CD1c-positive myeloid dendritic cell (primary cell): ENCODE measurements around the gene CDK2AP2.
A peak's percentile ranks its signal among the peaks of the same experiment; 100 is the strongest.
"Not testable (repeated sequence)": the region's sequence is repeated elsewhere in the genome, so short reads cannot be mapped to it uniquely, and the experiment has no call there.

Experiments
- DNase-seq: peaks from one replicate; pipeline ENCODE4 v3.0.0-alpha.2; 2016; ENCODE audit errors: extremely low spot score

CDK2AP2 gene

DNA sequence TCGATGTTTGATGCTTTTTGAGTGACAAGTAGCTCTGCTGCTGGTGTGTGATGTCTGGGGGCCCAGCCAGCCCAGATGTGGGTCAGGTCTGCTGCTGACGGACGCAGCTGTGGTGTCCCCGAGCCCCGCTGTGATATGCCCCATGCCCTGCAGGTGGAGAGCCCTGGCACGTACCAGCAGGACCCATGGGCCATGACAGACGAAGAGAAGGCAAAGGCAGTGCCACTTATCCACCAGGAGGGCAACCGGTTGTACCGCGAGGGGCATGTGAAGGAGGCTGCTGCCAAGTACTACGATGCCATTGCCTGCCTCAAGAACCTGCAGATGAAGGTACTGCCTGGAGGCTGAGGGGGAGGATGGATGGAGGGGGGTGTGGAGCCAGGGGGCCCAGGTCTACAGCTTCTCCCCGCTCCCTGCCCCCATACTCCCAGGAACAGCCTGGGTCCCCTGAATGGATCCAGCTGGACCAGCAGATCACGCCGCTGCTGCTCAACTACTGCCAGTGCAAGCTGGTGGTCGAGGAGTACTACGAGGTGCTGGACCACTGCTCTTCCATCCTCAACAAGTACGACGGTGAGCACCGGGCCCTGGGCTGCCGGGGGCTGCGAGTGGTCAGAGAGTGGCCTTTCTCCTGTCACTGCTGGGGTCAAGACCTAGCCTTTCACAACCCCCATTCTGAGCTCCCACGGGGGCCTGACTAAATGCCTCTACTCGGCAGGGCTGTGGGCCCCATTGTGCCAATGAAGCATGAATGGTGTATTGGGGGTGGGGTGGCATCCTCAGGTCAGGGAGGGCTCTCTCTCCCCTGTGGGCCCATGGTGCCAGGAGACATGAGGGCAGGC lies 17.9 kb downstream of the CDK2AP2 start:
- DNase-seq: no peak

DNA sequence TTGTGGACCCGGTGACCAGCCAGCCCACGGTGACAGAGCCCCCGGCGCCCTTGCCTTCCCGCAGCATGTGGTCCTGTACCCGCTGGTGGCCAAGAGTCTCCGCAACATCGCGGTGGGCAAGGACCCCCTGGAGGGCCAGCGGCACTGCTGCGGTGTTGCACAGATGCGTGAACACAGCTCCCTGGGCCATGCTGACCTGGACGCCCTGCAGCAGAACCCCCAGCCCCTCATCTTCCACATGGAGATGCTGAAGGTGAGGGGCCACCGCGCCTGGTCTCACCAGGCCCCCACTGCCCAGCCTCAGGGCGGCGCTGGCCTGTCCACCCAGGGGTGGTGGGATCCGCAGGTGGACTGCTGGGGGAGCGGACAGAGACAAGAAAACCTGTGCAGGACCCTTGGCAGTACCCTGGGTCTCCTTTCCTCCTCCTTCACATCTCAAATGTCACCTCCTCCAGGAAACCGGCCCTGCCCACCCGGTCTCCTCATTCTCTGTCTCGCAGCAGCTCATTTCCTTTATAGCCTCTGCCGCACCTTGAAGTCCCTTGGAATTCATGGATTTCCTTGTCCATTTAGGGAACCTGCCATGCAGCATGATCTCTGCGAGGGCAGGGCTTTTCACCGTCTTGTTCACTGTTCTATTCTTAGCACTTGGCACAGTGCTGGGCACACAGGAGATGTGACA lies 18.6 kb downstream of the CDK2AP2 start:
- DNase-seq: no peak

DNA sequence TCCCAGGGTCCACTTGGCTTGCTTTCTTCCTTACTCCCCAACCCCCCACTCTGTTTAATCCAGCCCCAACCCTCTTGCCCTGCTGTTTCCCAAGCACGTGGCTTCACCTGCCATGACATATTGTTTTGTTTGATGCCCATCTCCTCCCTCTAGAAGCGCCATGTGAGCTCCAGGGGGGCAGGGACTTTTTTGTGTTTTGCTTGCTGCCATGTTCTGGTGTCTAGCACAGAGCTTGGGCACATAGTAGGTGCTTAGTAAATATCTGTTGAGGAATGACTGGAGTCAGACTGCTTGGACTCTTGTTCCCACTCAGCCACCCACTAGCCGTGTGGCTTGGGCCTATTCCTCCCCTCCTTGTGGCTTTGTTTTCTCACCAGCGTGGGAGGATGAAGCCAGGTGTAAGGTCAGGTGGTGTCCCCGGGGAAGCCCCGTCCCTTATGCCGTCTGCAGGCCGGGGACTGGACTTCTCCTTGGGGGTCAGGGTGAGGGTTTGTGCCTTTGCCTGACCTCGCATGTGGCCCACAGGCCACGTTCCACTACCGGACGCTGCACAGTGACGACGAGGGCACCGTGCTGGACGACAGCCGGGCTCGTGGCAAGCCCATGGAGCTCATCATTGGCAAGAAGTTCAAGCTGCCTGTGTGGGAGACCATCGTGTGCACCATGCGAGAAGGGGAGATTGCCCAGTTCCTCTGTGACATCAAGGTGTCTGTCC lies 21.3 kb downstream of the CDK2AP2 start:
- DNase-seq: no peak

DNA sequence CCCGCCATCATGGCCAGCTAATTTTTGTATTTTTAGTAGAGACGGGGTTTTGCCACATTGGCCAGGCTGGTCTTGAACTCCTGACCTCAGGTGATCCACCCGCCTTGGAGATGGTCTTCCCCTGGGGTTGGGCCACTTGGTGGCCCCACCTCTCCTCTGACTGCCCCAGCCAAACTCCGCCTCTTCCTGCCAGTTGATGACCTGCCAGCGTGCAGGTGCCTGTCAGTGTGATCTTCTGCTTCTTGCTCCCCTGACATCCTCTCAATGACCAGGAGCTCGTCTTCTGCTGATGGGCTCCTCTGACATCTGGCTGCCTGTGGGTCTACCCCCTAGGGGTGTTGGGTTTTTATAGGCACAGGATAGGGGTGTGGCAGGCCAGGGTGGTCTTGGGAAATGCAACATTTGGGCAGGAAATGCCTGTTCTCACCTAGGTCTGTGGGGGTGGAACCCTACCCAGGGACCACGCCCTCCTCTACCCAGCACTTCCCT lies 22.0 kb downstream of the CDK2AP2 start:
- not testable (repeated sequence) for DNase-seq

DNA sequence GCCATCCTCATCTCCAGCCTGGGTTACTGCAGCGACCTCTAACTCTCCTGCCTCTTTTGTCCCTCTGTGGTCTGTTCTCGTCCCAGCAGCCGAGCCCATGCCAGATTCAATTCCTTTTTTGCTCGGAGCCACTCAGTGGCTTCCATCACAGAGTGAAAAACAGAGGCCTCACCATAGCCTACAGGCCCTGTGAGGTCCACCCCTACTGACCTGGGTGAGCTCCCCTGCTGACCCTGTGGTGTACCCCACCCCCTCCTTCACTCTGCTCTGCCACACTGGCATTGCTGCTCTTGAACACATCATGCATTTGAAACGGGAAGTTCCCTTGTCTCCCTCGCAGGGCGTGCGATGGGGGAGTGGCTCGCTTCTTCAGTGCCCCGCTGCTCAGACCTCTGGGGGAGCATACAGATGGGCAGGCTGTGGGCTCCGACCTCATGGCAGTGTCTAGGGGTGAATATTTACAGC lies 23.1 kb downstream of the CDK2AP2 start:
- peak; percentile 73 for DNase-seq

DNA sequence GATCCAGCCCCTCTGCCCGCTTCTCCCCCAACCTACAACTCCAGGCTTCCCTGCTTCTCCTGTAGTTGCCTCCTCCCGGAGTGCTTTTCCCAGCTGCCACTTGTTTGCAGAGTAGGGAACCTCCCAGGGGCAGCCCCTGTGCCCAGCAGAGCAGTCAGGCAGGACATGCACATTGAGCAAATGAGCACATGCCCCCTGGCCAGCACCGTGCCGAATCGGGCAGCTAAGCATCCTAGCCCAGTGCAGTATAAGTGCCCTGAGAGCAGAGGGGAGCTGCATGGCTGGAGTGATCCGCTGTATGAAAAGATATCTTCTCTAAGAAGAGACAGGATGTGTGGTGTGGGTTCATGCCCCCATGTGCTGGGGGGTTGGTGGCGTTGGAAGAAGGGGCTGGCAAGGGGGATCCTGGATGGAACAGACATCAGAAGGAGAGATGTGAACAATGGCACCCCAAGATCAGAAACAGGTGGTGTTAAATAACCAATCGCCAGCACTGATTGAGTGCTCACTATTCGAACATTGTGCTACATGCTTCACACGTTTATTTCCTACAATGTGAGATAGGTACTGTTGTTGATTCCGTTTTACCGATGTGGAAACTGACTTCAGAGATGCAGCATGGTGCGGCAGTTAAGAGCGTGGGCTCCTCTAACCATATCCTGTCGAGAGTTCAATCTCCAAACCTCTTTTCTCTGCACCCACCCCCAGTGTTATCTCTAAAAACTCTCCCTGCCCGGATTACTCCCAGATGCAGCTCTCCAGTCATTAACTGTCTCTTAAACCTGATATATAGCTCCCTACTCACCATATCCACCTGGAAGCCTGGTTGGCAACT lies 23.9 kb downstream of the CDK2AP2 start:
- DNase-seq: peak; percentile 34

DNA sequence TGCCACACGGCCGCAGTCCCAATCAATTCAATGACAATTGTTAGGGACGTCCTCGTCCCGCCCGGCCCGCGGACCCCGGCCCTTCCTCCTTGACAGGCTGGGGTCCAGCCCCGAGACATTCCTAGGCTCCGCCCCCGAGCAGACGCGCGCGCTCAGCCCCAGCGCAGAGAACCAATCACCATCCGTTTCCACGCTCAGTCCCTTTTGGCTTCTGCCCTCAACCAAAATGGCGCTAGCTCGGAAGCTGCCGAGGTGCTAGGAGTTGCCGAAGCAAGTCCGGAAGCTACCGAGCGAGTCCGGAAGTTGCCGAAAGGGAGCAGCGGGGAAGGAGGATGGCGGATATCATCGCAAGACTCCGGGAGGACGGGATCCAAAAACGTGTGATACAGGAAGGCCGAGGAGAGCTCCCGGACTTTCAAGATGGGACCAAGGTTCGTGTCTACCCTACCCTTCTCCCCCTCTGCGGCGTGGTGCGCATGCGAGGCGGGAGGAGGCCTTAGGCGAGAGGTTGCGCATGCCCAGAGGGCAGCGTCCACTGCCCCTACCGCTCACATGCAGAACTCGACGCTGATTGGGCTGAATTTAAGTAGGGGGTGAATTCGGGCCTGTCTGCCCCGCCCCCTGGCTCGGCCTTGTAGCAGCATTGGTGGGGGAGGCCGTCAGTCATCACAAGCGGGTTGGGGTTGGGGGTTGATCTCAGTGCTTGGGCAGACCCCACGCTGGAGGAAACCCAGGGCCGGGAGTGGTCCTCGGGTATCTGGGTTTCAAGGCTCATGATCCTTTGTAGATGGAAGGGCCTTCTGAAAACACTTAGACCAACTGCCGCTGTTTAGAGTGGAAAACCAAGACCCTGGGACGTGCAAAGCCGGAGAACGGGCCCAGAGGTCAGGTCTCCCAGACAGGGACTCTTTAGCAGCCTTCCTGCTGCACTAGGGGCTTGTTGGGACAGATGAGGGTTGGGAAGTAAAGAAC lies 24.8 kb downstream of the CDK2AP2 start, which contains the start of gene AIP:
TSS of gene AIP (plus strand) at position 200 of the 972 bp plus-strand sequence. CDS start at position 333, 133 bp downstream.
- DNase-seq: peak; percentile 99

DNA sequence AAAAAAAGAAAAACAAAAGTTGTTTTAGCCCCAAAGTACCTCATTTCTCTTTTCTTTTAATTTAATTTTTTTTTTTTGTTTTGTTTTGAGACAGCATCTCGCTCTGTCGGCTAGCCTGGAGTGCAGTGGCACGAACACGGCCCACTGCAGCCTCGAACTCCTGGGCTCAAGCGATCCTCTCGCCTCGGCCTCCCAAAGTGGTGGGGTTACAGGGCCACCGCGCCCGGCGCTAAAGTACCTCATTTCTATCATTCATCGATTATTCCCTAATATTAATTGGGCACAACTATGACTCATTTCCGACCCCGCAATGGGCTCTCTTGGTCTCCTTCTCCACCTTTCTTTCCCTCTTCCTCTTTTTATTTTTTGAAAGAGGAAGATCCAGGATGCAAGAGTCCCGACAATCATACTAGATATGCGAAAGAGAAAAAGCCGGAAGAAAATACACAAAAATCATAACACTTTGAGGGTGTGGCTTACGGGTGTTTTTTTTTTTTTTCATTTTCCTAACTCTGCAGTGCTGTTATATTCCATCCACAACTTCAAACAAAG lies 25.6 kb downstream of the CDK2AP2 start:
- DNase-seq: peak; percentile 82

DNA sequence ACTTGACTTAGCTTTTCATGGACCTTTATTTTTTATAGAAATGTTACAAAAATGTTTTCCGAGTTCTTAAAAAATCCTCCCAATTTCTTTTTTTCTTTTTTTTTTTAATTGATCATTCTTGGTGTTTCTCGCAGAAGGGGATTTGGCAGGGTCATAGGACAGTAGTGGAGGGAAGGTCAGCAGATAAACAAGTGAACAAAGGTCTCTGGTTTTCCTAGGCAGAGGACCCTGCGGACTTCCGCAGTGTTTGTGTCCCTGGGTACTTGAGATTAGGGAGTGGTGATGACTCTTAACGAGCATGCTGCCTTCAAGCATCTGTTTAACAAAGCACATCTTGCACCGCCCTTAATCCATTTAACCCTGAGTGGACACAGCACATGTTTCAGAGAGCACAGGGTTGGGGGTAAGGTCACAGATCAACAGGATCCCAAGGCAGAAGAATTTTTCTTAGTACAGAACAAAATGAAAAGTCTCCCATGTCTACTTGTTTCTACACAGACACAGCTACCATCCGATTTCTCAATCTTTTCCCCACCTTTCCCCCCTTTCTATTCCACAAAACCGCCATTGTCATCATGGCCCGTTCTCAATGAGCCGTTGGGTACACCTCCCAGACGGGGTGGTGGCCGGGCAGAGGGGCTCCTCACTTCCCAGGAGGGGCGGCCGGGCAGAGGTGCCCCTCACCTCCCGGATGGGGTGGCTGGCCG lies 30.5 kb downstream of the CDK2AP2 start:
- DNase-seq: not testable (repeated sequence)

DNA sequence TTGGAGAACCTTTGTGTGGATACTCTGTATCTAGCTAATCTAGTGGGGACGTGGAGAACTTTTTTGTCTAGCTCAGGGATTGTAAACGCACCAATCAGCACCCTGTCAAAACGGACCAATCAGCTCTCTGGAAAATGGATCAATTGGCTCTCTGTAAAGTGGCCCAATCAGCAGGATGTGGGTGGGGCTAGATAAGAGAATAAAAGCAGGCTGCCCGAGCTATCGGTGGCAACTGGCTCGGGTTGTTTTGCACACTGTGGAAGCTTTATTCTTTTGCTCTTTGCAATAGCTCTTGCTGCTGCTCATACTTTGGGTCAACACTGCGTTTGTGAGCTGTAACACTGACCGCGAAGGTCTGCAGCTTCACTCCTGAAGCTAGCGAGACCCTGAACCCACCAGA lies 31.3 kb downstream of the CDK2AP2 start:
- DNase-seq: not testable (repeated sequence)

DNA sequence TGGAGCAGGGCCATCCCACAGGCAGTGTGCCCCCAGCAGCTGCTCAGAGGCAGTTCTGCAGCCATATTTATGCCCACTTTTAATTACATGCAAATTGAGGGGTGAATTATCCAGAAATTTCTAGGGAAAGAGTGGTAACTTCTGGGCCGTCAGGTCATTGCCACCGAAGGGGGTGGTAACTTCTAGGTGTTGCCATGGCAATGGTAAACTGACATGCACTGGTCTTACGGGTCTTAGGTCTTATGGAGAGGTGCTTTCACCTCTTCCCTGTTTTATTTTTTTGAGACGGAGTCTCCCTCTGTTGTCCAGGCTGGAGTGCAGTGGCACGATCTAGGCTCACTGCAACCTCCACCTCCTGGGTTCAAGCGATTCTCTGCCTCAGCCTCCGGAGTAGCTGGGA lies 35.1 kb downstream of the CDK2AP2 start:
- DNase-seq: no peak

DNA sequence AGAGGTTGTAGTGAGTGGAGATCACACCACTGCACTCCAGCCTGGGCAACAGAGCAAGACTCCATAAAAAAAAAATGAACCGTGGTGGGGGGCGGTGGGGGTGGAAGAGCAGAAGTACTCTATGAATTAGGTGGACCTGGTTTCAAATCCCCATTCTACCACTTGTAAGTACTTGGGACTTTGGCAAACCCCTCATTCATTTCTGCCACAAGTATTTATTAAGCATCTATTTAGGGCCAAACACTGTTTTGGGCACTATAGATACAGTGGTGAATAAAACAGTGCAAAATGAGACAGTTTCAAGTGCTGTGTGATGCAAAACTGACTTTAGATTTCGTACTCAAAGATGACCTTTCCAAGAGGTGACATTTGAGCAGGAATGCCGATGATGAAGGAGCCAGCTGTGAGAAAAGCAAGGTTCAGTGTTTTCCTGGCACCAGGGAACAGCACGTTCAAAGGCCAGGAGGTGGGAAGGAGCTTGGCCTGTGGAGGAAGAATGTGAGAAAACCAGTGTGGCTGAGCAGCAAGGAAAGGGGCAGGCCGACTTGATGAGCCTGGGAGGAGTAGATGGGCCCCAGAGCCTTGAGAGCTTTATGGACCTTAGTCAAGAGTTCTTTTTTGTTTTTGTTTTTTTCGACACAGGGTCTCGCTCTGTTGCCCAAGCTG lies 37.5 kb downstream of the CDK2AP2 start:
- peak; percentile 46 for DNase-seq

DNA sequence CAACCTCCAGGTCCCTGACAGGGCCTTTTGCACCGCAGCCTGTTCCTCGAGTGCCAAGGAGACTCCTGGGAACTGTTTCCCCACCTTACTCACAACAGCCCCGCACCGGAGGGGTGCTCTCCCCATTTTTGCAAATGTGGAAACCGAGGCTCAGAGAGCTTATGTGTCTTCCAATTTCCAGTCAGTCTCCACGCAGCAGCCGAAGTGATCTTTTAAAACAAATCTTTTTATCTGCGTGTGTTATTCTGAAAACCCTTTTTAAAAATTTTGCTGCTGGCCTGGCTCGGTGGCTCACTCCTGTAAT lies 38.5 kb downstream of the CDK2AP2 start:
- DNase-seq: no peak

DNA sequence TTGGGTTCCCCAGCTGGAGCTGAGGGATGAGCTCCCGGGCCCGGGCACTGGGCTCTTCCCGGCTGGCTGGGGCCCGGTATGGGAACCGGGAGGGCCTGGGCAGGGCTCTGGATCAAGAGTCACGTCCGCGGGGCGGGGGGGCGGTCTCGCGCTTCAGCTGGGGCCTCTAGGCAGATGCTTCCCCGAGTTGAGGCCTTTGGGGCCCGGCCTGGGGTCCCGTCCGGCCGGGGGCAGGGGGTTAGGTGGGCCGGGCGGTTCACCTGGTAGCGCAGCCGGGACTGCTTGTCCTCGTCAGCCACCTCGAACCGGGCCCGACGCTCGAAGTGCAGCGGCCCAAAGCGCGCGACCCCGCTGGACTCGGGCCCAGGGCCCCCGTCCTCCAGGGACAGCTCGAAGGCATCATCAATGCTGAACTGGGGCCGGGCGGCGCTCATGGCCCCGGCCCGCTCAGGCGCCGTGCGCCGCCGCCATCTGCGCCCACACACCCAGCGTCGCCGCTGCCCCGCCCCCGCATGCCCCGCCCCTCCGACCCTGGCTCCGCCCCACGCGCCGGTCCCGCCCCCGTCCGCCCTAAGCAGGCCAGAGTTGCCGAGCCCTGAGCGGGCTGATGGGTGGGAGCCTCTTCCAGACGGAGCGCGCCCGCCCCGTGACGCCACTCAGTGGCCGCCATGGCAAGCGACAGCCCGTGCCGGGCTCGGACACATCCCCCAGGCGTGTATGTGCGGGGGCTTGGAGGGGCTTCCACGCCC lies 39.0 kb downstream of the CDK2AP2 start, which contains the start of gene TMEM134:
TSS of gene TMEM134 (minus strand) at position 493 of the 749 bp plus-strand sequence. CDS start at position 434, 59 bp downstream.
- DNase-seq: peak; percentile 94

DNA sequence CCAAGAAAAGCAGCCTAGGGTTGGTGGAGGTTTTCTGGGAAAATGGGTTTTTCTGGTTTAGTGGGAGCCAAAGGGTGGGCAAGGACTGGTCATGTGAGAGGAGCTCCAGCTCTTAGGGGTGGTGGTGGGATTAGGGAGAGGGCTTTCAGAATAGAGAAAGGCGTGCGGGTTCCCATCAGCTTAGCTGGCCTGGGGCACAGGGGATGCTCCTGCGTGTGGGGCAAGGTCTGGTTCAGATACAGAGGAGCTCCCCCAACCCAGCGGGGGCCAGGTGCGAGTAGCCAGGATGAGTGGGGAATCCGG lies 39.6 kb downstream of the CDK2AP2 start:
- DNase-seq: no peak

DNA sequence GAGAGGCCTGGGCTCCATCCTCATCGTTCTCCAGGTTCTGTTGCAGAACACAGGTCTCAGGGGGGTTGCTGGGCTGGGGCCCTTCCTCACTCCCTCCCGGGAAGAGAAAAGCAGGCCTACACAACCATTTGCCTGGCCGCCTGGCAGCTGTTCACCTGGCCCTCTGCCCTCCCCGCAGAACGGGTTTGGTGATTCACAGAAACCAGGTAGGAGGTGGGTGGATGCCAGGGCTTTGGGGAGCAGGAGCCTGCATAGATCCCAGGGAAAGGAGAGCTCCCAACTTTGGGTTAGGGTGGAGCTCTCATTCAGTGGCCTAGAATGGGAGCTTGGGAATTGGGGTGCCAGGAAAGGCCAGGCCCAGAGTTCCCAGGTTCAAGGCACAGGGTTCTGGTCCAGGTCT lies 39.9 kb downstream of the CDK2AP2 start:
- no peak for DNase-seq

DNA sequence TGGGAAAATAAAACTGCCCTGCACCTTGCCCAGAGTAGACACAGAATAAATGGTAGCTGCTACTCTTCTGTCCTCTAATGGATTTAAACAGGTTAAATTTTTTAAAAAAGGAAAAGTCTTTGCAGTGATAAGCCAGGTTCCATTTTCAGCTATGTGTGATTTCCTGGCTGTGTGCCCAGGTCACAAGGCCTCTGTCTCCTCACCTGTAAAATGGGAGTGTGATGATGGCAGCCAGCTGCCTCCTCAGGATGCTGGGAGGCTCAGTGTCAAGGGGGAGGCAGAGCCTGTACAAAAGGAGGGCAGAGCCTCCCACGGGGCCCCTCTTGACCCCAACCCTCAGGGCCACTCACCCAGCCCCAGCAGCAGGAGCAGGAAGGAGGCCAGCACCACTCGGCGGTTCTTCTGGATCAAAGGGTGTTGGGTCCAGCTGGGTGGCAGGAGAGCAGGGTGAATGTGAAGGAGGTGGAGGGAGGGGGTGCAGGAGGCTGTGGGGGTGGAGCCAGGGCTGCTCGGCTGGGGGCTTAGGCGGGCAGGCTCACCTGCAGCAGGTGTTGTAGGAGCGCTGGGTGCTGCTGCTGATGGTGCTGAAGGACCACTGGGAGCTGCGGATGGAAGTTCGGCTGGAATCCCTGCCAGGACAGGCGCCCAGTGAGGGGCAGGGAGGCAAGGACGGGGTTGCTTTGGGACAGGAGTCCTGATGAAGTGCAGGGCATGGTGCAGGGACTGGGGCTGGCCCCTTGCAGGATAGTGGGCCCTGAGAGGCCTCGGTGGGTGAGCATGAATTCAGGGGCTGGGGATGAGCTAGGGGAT lies 40.8 kb downstream of the CDK2AP2 start:
- DNase-seq: no peak
